ENCODE measurements around the gene NOTCH1.

DNA sequence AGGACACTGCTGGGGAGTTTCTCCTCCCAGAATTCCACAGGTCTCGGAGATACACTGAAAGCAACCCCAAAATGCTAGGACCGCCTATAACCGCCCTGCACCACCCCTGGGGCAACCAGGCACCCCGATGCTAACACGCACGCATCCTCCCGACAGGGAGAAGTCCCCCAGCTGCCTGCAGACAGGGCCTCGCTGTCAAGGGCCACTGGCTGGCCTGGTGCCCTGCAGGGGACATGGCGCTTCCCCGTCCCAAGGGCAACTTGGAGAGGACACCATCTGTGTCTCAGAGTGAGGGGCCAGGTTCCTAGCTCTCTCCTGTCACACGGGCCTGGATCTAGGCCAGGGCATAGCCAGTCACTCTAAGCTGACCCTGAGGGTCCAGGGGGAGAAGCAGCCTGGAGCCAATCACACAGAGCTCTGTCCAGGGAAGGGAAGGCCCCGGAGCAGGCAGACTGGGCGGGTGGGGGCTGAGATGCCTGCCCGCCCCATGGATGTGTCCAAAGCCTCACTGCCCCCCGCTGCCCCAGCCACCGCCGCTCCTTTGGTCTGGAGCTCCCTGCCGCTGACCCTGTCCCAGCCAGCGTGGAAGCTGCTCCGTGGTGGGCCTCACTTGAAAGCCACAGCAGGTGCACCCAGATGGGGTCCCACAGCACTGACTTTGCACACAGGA, 9.7 kb downstream of the NOTCH1 start:
- TF ChIP-seq, protein P1, sequence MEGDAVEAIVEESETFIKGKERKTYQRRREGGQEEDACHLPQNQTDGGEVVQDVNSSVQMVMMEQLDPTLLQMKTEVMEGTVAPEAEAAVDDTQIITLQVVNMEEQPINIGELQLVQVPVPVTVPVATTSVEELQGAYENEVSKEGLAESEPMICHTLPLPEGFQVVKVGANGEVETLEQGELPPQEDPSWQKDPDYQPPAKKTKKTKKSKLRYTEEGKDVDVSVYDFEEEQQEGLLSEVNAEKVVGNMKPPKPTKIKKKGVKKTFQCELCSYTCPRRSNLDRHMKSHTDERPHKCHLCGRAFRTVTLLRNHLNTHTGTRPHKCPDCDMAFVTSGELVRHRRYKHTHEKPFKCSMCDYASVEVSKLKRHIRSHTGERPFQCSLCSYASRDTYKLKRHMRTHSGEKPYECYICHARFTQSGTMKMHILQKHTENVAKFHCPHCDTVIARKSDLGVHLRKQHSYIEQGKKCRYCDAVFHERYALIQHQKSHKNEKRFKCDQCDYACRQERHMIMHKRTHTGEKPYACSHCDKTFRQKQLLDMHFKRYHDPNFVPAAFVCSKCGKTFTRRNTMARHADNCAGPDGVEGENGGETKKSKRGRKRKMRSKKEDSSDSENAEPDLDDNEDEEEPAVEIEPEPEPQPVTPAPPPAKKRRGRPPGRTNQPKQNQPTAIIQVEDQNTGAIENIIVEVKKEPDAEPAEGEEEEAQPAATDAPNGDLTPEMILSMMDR (IDR thresholded peaks at IDR 0.05), result no peak
- TF ChIP-seq POLR2A (IDR thresholded peaks at IDR 0.05), result no peak
